Measurements from ENCODE around the gene RAB11B. TPM values are rescaled to one million over a fixed set of nuclear protein-coding genes. Genes with fewer than 3 reads are reported as not detected.

Gene RAB11B
- total and polyA plus RNA-seq, 2 of the 13 experiments (the other 11 are each of a cell fraction or from before 2014, with no cell fraction given), result 6.0 to 28.4 TPM

DNA sequence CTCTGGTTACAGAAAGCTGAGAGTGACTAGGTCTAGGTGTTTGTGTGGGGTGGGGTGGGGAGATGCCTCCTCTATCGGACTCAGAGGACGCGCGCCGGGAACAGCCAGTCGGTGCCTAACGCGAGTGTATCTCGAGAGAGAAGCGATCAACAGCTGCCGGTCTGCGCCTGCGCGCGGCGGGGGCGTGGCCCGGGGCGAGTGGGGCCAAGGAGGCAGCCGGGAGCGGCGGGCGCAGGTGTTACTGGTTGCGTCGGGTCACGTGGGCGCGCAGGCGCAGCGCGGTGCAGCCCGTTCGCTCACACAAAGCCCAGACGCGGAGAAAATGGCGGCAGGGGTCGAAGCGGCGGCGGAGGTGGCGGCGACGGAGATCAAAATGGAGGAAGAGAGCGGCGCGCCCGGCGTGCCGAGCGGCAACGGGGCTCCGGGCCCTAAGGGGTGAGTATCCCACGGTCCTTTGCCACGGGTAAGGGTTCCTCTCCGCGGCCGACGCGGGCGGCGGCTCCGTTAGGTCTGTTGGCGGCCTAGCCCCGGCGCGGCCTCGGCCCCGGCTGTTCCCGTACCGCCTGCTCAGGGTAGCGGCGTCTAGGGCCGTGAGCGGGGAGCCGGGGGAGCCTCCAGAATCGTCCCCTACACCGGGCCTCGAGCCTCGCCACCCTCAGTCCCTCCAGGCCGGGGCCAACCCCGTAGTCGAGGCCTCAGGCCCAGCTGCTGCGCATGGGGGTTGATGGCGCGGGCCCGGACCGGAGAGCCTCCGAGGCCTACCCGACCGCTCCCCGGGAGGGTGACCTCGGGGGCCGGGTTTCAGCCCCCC, 54.7 kb downstream of the RAB11B start, which contains the start of gene HNRNPM (continued):
- TF ChIP-seq ZSCAN12 (CRISPR knock-in tag; IDR thresholded peaks at IDR 0.05) (peak; percentile 70; the same call in 1 of the 2 replicates), FOXP4 (CRISPR knock-in tag; IDR thresholded peaks at IDR 0.05) (peak; percentile 37; the same call in 1 of the 2 replicates), SCMH1 (CRISPR knock-in tag; IDR thresholded peaks at IDR 0.05; ENCODE audit: borderline replicate concordance) (no peak), ZBTB3 (CRISPR knock-in tag; IDR thresholded peaks at IDR 0.05; ENCODE audit: borderline replicate concordance, low read depth) (no peak; the same call in 1 of the 2 replicates), IKZF4 (CRISPR knock-in tag; IDR thresholded peaks at IDR 0.05; ENCODE audit: borderline replicate concordance, low read depth, not compliant biosample characterization) (peak; percentile 85), SP1 (IDR thresholded peaks at IDR 0.05) (no peak), SP1 (CRISPR knock-in tag; IDR thresholded peaks at IDR 0.05) (peak; percentile 68), ZNF331 (CRISPR knock-in tag; IDR thresholded peaks at IDR 0.05) (0 out of 2 replicates have a peak, but pooled peaks have one; percentile 33), NCOA2 (CRISPR knock-in tag; IDR thresholded peaks at IDR 0.05) (no peak), RXRA (CRISPR knock-in tag; IDR thresholded peaks at IDR 0.05) (peak; percentile 77; the same call in 1 of the 2 replicates), ZNF549 (CRISPR knock-in tag; IDR thresholded peaks at IDR 0.05) (0 out of 2 replicates have a peak, but pooled peaks have one; percentile 50), ZNF275 (CRISPR knock-in tag; IDR thresholded peaks at IDR 0.05; ENCODE audit: borderline replicate concordance) (0 out of 2 replicates have a peak, but pooled peaks have one; percentile 68)
- TF ChIP-seq, protein P1, sequence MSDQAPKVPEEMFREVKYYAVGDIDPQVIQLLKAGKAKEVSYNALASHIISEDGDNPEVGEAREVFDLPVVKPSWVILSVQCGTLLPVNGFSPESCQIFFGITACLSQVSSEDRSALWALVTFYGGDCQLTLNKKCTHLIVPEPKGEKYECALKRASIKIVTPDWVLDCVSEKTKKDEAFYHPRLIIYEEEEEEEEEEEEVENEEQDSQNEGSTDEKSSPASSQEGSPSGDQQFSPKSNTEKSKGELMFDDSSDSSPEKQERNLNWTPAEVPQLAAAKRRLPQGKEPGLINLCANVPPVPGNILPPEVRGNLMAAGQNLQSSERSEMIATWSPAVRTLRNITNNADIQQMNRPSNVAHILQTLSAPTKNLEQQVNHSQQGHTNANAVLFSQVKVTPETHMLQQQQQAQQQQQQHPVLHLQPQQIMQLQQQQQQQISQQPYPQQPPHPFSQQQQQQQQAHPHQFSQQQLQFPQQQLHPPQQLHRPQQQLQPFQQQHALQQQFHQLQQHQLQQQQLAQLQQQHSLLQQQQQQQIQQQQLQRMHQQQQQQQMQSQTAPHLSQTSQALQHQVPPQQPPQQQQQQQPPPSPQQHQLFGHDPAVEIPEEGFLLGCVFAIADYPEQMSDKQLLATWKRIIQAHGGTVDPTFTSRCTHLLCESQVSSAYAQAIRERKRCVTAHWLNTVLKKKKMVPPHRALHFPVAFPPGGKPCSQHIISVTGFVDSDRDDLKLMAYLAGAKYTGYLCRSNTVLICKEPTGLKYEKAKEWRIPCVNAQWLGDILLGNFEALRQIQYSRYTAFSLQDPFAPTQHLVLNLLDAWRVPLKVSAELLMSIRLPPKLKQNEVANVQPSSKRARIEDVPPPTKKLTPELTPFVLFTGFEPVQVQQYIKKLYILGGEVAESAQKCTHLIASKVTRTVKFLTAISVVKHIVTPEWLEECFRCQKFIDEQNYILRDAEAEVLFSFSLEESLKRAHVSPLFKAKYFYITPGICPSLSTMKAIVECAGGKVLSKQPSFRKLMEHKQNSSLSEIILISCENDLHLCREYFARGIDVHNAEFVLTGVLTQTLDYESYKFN (CRISPR knock-in tag; conservative IDR thresholded peaks at IDR 0.05), result no peak; the same call in 1 of the 2 replicates
